ENCODE results near the gene ESRRG.

- TF ChIP-seq EZH2 (IDR thresholded peaks at IDR 0.05; ENCODE audit: low read depth, unreplicated experiment) = no peak
- TF ChIP-seq CTCF (conservative IDR thresholded peaks at IDR 0.05; ENCODE audit: low read depth in 2 of 2) = no peak
- no peak for TF ChIP-seq NANOG (IDR thresholded peaks at IDR 0.05; ENCODE audit: borderline replicate concordance)
- no peak for TF ChIP-seq REST (IDR thresholded peaks at IDR 0.05; ENCODE audit: unreplicated experiment)
- TF ChIP-seq ETS1 (IDR thresholded peaks at IDR 0.05) = no peak
- no peak for TF ChIP-seq CREB1 (CRISPR knock-in tag; IDR thresholded peaks at IDR 0.05; ENCODE audit: low read depth)
- no peak for TF ChIP-seq POLR2AphosphoS5 (IDR thresholded peaks at IDR 0.05; ENCODE audit: low read depth)
- TF ChIP-seq EZH2phosphoT487 (IDR thresholded peaks at IDR 0.05; ENCODE audit: unreplicated experiment) = no peak
- no peak for TF ChIP-seq STAT1 (IDR thresholded peaks at IDR 0.05; ENCODE audit: unreplicated experiment)
Measured at GRCh38 chr1:216732121-216732520, 8.9 kb upstream of the ESRRG start.

Measured in GM23338 (cell line).